Stimulated activated CD8-positive, alpha-beta memory T cell treated with anti-CD3 and anti-CD28 coated beads, Interleukin-12 subunit alpha, Interleukin-12 subunit beta, amount 100 ng/mL, for 1 hour (primary cell): ENCODE data around the gene CHIA.

Experiments
- DNase-seq: peaks from one replicate; pipeline ENCODE4 v3.0.0-alpha.2; 2020; ENCODE audit warnings: low read depth

Gene CHIA

DNA sequence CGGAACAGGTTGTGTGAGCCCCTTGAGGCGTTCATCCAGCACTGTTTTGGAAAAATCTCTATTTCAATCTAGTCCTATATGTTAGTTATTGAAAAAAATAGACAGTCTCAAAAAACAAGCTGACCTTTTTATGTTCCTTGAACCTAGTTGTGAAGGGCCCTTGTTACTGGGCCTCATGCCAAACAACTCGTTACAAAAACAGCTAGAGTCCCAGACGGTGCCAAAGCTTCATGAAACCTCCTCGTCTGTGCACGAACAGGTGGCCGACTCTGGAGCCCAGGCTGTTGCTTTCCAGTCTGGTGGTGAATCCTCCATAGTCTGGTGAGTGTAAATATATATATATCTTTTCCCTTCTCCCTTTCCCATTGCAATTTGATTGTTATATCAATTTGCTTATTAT lies at the start of gene CHIA:
Gene CHIA, plus strand, starts transcription at position 222 of the 400 bp plus-strand sequence. CDS start 19,617 bp downstream, outside the sequence.
- no peak for DNase-seq

DNA sequence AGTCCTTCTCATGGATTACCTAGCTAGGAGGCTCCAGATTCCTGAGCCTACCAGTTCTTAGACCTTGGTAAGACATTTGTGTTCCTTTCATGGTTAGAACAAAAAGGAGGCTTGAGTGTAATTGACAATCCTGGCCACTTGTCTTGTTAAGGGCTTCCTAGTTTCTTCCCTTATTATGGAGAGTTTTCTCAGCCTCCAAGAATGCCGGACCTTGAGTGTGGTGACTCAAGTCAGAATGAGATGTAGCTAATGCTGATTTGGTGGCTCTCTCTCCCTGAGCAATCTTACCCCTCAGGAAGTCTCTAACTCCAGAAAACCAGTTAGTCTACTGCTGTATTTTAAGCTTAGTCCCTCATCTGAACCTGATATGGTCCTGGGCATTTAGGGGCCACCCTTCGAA lies 48.9 kb upstream of the CHIA start:
- DNase-seq = no peak

DNA sequence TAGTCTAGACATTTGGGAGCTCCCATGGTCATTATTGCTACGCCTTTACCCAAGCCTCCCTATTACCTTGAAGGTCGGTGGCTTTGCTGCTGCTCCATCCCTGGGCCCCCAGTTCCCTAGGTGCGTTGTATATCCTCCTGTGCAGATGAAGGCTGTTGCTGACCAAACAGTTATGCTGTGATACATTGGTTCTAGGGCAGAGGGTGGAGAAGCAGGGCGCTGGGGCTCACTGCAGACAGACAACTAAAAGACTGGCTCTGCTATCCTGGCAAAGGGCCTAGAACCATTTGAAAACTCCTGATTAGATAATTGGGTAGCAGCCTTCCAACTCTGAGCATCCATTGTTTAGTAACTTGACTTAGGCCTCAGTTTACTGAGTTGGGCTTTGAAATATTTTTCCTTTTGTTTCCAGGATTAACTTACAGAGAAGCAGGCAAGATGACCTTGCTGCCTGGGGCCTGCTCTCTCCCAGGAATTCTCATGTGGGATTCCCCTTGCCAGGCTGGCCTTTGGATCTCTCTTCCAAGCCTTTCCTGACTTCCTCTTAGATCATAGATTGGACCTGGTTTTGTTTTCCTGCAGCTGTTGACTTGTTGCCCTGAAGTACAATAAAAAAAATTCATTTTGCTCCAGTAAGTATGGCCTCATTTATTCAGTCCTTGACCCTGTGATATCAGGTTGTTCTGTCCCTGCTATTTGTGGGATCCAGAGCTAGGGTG lies 47.7 kb upstream of the CHIA start:
- no peak for DNase-seq

DNA sequence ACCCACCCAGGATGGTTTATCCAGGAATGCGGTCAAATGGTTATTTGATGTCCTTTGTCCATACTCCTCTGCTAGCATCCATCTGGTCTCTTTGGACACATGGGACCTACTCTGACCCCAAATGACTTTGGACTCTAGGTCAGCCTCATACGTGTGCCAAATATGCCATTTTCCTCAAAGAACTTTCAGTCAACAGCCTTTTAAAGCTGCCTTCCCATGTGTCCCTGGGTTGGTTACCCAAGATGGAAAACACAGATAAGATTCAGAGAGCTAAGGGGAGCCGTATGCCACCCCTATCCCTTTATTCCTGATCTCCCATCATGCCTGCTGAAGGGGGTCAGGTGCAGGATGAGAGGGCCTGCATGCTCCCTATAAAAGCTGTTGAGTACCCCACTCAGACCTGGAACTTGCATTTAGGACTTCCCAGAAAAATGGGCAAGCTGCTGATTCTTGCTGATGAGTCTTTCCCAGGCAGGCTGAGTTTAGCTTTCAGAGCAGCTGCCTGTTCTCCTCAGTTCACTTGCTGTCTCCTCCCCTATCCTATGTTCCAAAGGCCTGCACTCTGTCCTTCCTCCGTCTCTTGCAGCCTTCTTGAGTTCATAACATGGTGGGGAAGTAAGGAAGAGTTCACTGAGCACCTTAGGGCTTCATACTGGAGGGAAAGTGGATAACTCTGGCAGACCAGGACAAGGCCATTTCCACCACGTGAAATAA lies 43.4 kb upstream of the CHIA start:
- DNase-seq = no peak

DNA sequence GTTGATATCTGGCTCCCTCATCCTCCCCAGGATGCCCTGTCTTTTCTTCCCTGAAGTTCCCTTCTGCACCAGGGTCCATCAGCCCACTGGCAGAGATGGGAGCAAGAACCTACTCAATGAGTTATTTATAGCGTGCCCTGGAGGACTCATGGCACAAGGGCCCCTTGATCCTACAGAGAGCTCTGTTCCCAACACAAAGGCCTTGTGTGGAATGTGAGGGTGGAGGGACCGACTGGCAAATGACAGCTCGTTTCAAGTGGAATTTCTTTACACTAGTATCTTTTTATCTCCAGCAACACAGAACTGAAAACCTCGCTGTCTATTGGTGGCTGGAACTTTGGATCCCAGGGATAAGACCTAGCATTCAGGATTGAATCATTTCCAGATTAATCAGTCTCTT lies 40.7 kb upstream of the CHIA start:
- no peak for DNase-seq

DNA sequence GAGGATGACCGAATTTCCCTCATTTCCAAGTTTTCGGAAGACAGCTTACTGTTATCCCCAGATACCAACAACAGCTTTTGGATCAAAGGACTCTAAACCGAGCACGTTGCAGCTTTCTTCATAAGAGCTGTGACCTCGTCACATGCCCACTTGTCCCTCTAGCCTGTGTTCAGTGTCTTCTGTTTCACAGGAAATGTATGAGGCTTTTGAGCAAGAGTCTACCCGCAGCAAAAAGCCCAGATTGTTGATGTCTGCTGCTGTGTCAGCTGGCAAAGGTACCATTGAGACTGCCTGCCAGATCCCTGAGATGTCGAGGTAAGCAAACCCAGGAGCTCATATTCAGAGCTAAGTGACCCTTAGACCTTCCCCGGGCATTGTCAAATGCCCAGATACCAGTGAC lies 39.1 kb upstream of the CHIA start:
- no peak for DNase-seq

DNA sequence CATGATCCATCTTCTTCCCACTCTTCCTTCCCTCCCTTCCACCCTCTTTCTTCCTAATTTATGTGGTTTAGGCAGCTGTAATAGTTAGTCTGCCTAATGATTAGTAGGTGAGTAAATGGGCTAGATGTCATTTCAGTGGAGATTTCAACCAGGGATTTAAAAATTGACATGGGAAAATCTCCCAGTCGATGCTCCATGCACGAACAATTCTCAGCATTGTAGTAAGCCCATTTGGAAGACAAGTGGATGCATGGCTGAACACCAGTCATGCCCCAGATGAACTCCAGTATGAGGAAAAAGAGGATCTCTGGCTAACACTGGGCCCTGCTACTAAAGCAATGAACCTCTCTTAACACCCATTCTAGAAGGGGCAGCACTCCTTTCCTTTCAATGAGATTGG lies 37.9 kb upstream of the CHIA start:
- DNase-seq = no peak

DNA sequence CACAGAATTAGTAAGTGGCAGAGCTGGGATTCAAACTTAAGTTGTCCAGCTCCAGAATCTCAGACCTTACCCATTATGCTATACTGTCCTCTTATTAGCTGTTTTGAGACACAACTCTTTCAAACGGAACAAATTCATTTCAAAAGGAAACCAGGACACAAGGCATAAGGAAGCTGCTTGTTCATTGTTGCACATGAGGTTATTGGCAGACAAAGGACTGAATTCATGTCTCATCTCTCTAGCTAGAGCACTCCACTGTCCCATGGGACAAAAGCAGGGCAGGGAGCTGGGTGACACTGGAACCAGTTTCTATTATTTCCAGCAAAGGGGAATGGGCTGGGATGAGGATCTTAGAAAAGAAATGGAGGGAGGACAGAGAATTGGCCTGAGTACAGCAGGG lies 36.8 kb upstream of the CHIA start:
- DNase-seq = no peak

DNA sequence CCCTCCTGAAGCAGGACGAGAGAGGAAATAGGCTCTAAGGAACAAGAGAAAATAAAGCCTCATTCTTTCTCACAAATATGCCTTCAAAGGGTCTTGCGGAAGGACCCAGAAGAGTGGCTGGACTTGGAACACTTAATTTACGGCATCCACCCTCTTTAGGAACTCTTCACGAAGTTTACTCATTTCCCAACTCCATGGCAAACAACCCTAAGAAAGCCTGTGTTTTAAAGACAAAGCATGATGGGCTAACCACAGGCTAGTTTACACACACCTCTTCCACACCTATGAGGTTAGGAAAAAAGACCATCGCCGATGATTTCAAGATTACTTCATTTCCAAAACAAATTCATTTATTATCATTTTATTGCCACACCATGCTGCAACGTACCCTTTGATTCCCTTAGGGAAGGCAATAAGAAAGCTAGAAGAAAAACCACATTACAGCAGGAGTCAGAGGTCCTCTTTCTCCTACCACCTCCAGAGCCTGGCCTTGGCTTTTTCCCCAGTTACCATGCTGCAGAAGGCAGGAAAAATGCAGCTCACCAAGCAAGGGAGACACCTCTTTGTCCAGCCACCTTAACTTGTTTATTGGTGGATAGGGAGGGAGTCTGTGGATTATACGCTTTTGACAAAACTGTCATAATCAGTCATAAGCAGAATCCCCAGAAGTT lies 33.5 kb upstream of the CHIA start:
- no peak for DNase-seq

DNA sequence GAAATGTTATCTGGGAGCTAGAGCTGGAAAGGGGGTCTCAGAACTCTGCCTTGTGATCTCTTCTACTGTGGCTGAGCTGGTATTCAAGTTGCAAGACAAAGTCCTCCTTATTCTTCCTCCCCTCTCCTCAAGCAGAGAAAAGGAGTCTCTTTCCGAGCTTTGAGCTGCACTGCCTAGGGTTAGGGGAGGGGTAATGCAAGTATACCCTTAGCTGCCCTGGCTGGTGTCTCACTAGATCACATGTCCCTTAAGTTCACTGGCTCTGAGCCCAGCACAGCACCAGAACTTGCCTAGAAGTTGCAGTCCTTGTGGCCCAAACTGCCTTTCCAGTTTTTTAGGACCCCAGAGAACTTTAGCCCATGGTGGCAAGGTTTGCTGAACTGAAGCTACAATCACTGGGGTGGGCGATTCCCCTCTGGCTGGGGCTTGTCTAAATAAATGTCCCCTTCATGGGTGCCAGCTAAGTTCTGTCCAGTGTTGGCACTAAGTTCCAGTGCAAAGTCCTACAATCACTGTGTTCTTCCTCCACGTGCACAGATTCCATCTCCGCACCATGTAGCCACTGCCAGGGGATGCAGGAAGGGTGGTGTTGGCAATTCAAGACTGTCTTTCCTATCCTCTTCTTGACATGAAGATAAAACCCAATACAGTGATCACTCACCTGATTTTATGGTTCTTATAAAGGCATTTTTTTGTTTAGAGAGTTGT lies 22.7 kb upstream of the CHIA start:
- DNase-seq = no peak

DNA sequence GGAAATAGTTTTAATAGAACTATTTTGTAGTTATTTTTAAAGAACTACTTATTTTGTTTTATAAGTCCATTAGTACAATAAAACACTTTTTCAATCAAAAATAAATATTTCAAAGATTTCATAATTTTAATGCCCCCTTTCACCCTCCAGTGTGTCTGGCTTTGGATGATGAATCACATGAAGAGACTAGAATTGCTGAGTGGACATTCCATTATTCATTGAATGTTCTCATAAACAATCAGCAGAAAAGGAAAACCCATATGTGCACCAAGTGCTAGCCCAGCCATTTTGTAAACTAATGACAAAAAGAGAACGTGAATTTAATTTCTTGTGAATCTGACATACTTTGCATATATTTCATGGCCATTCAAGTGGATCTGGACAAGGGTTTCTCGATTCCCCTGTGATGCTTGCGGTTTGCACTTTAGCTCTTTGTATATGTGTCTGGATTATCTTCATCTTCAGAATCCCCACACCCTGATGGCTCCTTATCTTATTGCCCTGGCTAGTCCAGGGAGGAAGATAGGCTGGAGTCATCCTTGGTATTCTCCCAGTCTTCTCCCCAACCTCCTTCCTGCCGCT lies 20.7 kb upstream of the CHIA start:
- DNase-seq = no peak

DNA sequence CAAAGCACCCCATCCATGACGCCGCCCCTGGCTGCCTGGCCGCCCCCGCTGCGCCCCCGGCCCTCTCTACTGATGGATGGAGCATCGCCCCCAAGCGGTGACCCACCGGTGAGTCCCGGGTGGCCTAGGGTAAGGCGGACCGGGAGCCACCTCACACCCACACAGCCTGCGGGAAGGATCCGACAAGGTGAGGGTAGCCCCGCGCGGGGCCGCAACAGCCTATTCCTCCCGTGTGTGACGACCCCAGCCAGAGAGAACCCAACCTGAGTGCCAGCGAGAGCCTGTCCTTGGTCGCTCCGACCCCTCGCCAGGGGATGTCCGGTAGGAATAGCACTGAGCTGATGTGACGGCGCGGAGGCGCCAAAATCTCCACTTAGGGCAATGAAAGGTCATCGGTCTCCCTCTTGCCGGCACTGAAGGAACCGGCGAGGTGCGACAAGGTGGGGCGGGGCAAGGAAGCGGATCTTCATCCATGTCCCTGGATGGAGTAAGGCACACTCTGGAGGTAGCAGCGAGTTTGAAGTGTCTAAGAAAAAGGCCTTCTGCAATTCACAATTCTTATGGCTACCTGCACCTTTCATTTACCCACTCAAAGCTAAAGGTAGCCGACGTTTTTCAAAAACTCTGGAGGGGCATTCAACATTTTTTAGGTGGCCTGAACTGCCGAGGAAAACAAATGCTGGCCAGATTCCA lies 19.7 kb upstream of the CHIA start:
- no peak for DNase-seq

DNA sequence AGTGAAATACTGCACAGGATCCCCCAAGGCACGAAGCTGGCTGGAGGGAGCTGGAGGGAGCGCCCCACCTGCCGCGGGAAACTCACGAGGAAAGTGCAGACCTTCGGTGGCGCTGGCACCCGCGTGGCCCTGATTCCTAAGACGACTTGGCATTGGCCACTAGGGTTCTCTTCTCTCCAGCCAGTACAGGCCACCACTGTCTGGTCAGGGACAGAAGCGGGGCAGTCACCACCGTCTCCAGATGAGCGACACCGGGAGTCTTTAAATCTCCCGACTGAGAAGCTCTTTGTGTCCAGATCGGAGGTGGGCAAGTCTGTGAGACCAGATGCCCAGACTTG lies 19.2 kb upstream of the CHIA start:
- DNase-seq = no peak

DNA sequence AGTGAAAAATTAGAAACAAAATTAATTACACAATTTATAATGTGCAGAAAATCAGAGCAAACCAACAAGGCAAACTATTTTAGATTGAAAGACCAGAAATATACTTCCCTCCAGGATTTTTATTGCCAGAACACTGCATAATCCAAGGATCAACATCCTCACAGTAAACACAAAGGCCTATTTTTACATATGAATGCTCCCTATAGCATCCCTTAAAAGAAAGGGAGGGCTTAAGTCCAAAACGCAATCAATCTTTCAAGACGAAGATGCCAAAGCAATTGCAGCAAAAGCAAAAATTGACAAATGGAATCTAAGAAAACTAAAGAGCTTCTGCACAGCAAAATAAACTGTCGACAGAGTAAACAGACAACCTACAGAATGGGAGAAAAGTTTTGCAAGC lies 18.6 kb upstream of the CHIA start:
- no peak for DNase-seq

DNA sequence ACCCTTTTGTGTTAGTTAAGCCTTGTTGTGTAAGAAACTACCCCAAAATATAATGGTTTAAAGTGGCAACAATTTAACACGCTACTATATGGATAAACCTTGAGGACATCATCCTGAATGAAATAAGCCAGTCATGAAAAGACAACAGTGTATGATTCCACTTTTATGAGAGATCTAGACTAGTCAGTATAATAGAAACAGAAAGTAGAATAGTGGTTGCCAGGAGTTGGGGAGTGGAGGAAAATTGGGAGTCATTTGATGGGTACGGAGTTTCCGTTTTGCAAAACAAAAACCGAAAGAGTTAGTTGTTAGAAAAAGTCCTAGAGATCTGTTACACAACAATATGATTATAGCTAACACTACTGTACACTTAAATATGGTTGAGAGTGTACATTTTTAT lies 16.0 kb upstream of the CHIA start:
- DNase-seq = no peak

DNA sequence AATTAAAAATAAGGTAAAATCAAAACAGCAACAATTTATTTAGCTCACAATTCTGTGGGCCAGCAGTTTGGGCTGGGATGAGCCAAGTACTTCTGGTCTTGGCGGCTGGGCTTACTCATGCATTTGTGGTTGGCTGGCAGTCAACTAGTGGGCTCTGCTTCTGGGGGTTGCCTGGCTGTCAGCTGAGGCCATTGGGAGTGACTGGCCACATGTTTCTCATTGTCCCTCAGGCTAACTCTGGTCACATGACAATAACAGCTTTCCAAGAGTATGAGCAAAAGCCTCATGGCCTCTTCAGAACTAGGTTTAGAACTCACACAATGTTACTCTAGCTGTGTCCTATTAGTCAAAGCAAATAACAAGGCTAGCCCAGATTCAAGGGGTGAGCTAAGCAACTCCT lies 15.6 kb upstream of the CHIA start:
- no peak for DNase-seq

DNA sequence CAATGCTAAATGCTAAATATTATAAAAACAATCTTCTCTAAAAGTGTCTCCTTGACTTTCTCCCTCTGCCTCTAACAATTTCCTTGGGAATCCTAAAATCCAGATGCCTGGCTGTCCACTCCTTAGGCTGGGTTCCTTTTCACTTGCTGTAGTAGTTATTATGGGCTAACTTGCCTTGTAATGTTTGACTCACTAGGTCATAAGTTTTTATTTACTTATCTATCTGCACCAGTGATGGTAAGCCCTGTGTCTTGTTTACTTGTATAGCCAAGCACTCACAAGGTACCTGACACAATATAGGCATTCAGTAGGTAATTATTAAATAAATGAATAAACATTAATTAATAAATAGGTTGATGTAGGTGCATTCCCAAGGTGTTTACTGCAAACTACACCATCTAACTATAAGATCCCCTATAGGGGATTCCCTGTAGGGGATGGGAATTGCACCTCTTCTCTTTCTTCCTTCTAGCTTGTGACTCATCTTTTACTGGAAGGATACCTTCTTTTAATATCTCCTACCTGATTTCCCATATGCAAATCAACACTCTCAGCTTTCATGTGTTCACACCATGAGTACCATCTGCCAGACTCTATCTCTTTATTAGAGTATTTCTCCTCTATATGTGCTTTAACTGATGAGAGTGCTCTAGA lies 14.7 kb upstream of the CHIA start:
- no peak for DNase-seq

DNA sequence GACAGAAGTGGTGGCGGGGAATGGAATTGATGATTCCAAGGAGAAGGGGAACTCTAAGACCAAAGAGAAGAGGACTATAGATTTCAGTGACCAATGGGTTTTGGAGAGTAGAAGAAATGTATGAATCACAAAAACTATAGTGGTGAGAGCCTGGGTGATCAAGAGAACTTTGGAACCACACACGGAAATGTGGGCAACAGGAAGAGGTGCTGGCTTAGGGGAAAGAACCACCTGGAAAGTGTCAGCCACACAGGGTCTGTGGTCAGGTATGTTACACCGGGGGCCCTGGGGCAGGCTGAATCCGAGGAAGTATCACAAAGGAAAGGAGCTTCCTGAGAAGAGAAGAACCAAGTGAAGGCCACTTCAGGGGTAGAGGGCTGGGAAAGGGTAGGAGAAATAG lies 11.5 kb upstream of the CHIA start:
- no peak for DNase-seq

DNA sequence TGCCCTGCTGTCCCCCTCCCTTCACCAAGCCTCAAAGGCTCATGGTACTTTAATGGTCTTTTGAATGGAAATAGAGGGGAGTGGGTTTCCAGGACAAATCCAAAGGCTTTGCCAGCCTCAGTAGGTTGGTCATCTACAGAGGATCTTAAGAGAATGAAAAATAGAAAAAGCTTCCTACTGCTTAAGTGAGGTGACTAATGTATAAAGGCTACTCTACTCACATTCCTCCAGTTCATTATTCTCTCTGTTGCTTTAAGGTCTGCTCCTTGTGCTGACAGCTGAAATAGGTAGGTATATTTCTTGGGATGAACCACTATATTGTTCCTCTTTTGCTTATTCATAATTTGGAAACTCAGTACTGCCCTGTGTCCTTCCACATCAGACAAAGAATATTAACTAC lies 10.4 kb upstream of the CHIA start:
- no peak for DNase-seq

DNA sequence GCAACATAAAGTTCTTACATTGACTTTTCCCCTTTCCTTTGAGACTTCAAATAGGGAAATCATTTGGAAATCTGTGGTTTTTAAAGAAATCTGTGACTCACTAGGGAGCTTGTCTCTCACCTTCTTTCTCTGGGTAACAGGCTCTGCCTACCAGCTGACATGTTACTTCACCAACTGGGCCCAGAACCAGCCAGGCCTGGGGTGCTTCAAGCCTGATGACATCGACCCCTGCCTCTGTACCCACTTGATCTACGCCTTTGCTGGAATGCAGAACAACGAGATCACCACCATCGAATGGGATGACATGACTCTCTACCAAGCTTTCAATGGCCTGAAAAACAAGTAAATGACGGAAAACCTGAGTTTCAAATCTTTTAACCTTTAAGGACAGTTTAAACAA lies 9.2 kb upstream of the CHIA start:
- DNase-seq = no peak

DNA sequence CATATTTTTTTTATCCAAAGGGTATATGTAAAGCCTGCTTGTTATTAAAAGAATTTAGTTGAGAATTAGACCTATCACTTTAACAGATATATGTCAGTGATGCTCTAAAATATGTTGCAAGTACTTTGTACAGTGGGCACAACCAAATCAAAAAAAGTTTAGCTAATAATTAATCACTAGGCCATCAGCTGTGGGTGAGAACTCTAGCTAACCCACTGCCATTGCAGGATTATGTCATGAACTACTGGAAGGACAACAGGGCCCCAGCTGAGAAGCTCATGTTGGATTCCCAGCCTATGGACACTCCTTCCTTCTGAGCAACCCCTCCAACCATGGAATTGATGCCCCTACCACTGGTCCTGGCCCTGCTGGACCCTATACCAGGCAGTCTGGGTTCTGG lies 6.8 kb upstream of the CHIA start:
- DNase-seq = no peak
